ENCODE data around the gene C4B.
"Not testable (repeated sequence)": the region's sequence is repeated elsewhere in the genome, so short reads cannot be mapped to it uniquely, and the experiment has no call there.

The C4B gene

DNA sequence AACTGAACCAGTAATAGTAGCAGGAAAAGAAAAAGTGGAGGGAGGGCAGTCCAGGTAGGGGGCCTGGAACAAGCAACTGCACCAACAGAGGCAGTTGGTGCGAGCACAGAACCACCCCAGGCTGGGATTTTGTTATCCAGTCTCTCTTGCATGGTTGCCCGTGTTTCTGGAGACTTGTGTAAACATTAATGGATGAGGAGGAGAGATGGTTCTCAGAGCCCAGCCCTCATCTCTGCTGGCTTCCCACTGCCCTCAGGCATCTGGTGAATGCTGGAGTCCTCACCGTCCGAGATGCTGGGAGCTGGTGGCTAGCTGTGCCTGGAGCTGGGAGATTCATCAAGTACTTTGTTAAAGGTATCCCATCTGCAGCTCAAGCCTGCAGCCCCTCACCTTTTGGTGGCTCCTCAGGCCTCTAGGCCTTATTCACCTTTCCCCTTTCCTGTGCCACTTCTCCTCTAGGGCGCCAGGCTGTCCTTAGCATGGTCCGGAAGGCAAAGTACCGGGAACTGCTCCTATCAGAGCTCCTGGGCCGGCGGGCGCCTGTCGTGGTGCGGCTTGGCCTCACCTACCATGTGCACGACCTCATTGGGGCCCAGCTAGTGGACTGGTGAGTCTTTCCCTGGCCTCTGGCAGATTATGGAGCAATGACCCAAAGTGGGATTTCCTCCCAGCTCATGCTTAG is 34.3 kb upstream of the C4B start:
- in situ Hi-C loops (cut with MboI; ENCODE audit: low sequenced_read_pairs) = not testable (repeated sequence)

DNA sequence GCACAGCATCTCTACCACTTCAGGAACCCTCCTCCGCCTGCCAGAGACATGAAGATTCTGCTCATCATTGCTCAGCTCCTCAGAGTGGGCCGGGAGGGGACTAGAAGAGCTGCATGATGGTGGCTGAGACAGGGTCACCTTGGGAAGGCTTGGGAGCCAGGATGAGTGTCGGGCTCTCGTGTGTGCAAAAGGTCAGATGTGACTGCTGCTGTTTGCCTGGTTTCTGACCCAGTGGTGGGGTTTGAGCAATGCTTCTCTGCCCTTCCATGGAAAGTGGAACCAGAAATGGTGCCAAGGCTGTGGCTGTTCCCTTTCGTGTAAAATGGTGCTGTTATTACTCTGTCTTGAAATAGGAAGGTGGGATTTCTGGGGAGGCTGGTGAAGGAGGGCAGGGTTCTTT is 33.6 kb upstream of the C4B start:
- in situ Hi-C loops (cut with MboI; ENCODE audit: low sequenced_read_pairs) = not testable (repeated sequence)

DNA sequence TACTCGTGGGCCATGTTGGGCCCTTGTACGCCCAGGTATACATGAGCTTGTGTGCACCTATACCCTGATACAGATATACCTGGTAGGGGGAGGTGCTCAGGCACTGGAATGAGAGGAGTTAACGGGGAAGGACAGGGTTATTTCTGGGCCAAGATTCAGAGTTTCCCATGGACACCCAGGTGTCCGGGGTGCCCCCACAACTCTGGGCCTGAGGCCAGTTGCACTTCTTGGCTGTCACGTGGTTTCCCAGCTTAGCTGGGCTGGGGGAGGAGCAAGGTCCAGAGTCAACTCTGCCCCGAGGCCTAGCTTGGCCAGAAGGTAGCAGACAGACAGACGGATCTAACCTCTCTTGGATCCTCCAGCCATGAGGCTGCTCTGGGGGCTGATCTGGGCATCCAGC is 32.9 kb upstream of the C4B start, which contains the start of gene C4A:
Gene C4A, plus strand, starts transcription at position 314 of the 400 bp plus-strand sequence. Its CDS starts 51 bp downstream, at position 365.
- in situ Hi-C loops (cut with MboI; ENCODE audit: low sequenced_read_pairs) = not testable (repeated sequence)

DNA sequence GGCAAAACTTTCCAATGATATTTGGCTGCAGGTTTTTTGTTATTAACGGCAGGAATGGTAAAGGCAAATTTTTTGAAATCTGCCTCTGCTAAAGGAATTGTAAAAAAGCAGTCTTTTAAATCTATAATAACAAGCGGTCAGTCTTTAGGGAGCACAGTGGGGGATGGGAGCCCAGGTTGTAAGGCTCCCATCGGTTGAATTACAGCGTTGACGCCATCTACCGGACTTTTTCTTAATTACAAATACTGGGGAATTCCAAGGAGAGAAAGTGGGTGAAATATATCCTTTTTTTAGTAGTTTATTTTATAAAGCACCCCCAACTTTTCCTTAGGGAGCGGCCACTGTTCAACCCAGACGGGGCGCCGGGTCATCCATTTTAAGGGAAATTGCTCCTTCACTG is 25.2 kb upstream of the C4B start:
- in situ Hi-C loops (cut with MboI; ENCODE audit: low sequenced_read_pairs) = not testable (repeated sequence)

DNA sequence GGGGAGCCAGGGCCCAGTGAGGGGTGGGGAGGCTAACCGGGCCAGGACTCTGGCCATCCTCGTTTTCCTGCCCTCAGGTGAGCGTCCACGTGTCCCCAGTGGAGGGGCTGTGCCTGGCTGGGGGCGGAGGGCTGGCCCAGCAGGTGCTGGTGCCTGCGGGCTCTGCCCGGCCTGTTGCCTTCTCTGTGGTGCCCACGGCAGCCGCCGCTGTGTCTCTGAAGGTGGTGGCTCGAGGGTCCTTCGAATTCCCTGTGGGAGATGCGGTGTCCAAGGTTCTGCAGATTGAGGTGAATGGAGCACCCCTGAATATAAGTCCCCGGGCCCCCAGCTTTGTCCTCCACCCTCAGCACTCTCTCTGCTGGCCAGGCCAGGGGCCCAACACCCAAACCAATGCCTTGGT is 20.2 kb upstream of the C4B start:
- in situ Hi-C loops (cut with MboI; ENCODE audit: low sequenced_read_pairs) = not testable (repeated sequence)

DNA sequence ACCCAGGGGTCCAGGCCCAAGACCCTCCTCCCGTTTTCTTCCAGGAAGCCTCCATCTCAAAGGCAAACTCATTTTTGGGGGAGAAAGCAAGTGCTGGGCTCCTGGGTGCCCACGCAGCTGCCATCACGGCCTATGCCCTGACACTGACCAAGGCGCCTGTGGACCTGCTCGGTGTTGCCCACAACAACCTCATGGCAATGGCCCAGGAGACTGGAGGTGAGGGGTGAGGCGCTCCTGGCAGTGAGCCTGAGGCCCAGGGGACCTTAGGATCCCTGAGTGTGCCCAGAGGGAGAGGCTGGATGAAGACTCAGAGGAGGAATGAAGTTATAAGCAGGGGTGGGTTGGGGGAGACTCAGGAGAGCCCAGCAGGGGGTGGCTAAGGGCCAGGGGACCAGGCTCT is 18.2 kb upstream of the C4B start:
- in situ Hi-C loops (cut with MboI; ENCODE audit: low sequenced_read_pairs) = not testable (repeated sequence)

DNA sequence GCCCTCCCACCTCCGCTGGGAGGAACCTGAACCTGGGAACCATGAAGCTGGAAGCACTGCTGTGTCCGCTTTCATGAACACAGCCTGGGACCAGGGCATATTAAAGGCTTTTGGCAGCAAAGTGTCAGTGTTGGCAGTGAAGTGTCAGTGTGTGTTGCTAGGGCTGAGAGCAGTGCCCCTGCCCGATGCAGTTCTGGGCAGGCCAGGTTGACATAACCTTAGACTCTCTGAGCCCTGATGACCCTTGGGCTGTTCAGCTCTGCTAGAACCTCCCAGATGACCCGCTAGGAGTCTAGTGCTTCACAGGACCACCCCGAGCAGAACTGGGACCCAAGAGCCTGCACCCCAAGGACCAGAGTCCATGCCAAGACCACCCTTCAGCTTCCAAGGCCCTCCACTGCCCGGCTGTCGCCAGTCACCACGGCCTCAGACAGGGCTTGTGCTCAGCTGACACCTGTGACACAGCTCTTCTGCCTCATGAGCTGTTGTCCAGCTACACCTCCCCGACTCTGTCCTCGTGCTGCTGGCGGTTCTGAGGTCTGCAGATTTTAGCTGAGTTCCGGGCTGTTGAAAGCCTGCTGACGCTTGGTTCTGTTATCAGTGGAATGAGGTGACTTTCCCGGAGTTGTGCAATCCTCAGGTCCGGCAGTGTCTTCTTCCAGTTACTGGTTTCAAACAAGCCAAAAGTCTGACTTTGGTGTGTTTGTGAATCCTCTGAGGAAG is 11.9 kb upstream of the C4B start:
- in situ Hi-C loops (cut with MboI; ENCODE audit: low sequenced_read_pairs) = not testable (repeated sequence)

DNA sequence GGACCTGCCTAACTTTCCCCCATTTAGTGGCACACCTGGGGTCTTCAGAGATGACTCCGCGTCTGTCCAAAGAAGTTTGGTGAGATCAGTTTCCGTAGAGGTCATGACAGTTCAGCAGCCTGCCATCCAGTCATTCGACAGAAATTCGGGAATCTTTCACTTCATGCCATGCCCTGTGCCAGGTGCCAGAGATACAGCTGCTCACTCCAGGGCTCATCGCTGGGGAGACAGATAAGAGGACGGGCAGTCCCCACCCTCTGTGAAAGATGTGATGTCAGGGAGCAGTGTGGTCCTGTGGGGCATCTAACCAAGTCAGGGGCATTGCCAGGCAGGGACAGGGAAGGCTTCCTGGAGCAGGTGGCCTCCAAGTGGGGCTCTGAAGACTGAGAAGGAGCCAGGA is 11.3 kb upstream of the C4B start:
- in situ Hi-C loops (cut with MboI; ENCODE audit: low sequenced_read_pairs) = not testable (repeated sequence)

DNA sequence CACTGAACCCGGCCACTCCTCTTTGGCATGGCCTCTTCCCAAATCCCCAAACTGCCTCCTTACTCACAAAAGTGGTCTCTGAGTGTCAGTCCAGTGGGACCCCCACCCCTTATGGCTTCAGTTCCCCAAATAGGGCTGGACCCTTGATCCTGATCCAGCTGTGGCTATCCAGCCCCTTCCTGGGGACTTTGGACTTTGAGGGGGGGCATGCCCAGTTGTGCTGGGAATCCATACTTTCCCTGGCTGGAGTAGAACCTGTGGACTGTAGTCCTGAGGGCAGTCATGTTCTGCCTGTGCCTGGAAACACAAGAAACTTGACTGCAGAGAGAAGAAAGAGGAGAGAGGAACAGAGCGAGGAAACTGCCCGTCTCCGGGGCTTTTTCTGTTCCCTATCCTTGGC is 10.2 kb upstream of the C4B start:
- in situ Hi-C loops (cut with MboI; ENCODE audit: low sequenced_read_pairs) = not testable (repeated sequence)

DNA sequence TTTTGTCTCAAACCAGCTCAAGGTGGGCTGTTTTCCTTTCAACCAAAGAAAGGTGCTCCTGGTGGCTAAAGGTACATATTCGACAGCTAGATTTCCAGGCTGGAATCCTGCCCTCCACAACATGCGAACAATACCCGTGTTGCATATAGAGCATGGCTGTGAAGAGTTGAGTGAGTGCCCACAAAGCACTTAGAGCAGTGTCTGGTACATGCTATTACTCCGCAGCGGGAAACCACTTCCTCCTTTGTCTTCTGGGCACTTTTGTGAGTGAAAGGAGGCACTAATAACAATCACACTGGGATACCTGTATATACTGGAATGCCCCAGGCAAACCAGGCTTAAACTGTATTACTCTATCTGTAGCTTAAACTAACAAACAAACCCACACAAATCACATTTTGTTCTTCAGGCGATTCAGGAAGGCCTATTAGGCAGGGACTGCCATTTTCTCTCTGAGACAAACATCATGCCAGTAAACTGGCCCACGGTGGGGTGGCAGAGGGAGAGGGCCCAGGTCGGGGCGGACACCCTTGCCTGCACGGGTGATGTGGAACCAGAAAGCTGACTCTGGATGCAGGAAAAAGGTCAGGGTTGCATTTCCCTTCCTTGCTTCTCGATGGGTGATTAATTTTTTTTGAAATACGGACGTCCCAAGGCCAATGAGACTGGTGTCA is 9.6 kb upstream of the C4B start:
- in situ Hi-C loops (cut with MboI; ENCODE audit: low sequenced_read_pairs) = not testable (repeated sequence)

DNA sequence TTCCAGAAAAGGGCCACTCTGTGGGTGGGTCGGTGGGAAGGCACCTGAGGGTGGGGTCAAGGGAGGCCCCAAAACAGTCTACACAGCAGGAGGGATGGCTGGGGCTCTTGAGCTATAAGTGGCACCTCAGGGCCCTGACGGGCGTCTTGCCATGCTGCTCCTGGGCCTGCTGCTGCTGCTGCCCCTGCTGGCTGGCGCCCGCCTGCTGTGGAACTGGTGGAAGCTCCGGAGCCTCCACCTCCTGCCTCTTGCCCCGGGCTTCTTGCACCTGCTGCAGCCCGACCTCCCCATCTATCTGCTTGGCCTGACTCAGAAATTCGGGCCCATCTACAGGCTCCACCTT is 9.1 kb upstream of the C4B start:
- in situ Hi-C loops (cut with MboI; ENCODE audit: low sequenced_read_pairs) = not testable (repeated sequence)

DNA sequence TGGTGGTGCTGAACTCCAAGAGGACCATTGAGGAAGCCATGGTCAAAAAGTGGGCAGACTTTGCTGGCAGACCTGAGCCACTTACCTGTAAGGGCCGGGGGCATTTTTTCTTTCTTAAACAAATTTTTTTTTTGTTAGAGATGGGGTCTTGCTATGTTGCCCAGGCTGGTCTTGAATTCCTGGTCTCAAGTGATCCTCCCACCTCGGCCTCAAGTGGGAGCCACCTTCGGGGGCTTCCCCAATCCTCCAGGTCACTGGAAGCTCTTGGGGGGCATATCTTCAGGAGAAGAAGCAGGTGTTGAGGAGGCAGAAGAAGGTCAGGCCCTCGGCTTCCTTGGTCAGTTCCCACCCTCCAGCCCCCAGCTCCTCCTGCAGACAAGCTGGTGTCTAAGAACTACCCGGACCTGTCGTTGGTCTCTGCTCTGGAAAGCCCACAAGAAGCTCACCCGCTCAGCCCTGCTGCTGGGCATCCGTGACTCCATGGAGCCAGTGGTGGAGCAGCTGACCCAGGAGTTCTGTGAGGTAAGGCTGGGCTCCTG is 8.5 kb upstream of the C4B start:
- in situ Hi-C loops (cut with MboI; ENCODE audit: low sequenced_read_pairs) = not testable (repeated sequence)

DNA sequence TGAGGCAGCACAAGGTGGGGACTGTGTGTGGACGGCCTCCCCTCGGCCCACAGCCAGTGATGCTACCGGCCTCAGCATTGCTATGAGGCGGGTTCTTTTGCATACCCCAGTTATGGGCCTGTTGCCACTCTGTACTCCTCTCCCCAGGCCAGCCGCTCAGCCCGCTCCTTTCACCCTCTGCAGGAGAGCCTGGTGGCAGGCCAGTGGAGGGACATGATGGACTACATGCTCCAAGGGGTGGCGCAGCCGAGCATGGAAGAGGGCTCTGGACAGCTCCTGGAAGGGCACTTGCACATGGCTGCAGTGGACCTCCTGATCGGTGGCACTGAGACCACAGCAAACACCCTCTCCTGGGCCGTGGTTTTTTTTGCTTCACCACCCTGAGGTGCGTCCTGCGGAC is 7.5 kb upstream of the C4B start:
- in situ Hi-C loops (cut with MboI; ENCODE audit: low sequenced_read_pairs) = not testable (repeated sequence)

DNA sequence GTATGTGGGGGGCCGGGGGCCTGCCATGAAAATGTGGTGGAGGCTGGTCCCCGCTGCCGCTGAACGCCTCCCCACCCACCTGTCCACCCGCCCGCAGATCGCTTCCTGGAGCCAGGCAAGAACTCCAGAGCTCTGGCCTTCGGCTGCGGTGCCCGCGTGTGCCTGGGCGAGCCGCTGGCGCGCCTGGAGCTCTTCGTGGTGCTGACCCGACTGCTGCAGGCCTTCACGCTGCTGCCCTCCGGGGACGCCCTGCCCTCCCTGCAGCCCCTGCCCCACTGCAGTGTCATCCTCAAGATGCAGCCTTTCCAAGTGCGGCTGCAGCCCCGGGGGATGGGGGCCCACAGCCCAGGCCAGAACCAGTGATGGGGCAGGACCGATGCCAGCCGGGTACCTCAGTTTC is 6.6 kb upstream of the C4B start:
- in situ Hi-C loops (cut with MboI; ENCODE audit: low sequenced_read_pairs) = not testable (repeated sequence)

DNA sequence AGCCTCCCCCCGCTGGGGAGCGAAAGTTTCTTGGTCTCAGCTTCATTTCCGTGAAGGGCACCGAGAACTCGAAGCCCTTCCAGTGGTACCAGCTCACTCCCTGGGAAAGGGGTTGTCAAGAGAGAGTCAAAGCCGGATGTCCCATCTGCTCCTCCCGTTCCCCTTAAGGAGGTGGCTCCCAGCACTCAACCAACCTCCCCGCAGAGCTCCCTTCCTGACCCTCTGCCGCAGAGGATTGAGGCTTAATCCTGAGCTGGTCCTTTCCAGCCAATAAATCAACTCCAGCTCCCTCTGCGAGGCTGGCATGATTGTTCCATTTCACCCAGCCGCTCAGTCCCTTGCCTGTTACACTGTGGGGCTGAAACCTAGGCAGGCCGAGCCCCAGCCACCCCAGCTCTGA is 6.0 kb upstream of the C4B start:
- in situ Hi-C loops (cut with MboI; ENCODE audit: low sequenced_read_pairs) = not testable (repeated sequence)

DNA sequence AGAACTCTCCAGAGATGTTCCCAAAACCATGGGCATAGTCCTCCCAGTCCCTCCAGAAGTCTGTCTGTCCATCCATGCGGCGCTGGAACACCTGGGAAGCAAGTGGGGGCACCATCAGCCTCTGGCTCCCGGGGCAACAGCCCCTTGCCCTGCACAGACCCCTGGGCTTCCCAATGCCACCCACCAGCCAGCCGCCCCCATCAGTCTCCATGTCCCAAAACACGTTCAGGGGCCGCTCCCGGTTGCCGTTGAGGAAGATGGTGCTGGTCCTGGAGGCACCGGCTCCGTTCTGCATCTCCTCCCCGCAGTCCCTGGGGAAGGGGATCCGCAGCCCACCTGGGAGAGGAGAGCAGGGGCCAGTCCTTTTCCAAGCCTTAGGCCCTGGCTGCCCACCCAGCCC is 5.1 kb upstream of the C4B start:
- in situ Hi-C loops (cut with MboI; ENCODE audit: low sequenced_read_pairs) = not testable (repeated sequence)

DNA sequence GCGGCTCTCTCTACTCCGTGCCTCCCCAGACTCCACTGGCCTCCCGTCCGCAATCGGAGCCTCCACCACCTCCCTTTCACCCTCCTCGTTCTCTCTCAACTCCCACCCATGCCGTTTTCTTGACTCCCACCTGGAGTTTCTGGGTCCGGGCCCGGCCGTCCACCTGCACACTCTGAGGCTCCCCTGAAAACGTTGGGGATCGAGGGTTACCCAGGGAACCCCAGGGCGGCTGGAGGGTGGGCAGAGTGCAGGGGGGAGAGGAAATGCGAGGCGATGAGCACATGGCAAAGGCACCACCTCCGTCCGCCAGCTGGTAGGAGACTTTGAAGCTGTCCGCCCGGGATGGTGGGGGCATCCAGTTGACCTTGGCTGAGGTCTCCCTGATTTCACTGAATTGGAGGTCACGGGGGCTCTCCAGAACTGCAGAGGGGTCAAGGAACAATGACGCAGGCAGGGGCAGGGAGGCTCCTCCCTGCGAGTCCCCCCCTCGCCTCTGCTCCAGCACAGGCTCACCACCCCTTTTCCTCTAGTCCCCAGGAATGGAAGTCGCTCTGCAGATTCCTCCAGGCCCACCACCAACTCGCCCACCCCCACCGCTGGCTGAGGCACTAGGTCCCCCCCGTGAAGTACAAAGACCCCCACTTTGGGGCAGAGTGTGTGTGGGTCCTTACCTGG is 3.6 kb upstream of the C4B start:
- in situ Hi-C loops (cut with MboI; ENCODE audit: low sequenced_read_pairs) = not testable (repeated sequence)

DNA sequence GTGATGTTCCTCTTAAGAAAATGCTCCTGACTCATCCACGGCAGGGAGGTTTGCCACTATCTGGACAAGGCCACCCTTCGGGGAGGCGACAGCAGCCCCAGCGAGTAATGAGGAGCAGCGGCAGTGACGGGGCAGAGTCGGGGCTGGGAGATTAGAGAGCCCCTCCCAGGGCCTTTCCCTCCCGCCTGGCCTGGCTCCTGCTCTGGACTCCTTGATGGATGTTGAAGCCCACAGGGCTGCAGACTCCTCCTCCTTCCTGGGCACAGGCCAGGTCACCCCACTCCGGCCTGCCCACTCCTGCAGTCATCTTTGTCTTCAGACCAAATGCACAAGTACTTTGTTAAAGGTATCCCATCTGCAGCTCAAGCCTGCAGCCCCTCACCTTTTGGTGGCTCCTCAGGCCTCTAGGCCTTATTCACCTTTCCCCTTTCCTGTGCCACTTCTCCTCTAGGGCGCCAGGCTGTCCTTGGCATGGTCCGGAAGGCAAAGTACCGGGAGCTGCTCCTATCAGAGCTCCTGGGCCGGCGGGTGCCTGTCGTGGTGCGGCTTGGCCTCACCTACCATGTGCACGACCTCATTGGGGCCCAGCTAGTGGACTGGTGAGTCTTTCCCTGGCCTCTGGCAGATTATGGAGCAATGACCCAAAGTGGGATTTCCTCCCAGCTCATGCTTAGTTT is 1.5 kb upstream of the C4B start:
- in situ Hi-C loops (cut with MboI; ENCODE audit: low sequenced_read_pairs) = not testable (repeated sequence)

DNA sequence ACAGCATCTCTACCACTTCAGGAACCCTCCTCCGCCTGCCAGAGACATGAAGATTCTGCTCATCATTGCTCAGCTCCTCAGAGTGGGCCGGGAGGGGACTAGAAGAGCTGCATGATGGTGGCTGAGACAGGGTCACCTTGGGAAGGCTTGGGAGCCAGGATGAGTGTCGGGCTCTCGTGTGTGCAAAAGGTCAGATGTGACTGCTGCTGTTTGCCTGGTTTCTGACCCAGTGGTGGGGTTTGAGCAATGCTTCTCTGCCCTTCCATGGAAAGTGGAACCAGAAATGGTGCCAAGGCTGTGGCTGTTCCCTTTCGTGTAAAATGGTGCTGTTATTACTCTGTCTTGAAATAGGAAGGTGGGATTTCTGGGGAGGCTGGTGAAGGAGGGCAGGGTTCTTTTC is 857 bp upstream of the C4B start:
- in situ Hi-C loops (cut with MboI; ENCODE audit: low sequenced_read_pairs) = not testable (repeated sequence)

DNA sequence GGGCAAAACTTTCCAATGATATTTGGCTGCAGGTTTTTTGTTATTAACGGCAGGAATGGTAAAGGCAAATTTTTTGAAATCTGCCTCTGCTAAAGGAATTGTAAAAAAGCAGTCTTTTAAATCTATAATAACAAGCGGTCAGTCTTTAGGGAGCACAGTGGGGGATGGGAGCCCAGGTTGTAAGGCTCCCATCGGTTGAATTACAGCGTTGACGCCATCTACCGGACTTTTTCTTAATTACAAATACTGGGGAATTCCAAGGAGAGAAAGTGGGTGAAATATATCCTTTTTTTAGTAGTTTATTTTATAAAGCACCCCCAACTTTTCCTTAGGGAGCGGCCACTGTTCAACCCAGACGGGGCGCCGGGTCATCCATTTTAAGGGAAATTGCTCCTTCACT is 7.5 kb downstream of the C4B start:
- in situ Hi-C loops (cut with MboI; ENCODE audit: low sequenced_read_pairs) = not testable (repeated sequence)

DNA sequence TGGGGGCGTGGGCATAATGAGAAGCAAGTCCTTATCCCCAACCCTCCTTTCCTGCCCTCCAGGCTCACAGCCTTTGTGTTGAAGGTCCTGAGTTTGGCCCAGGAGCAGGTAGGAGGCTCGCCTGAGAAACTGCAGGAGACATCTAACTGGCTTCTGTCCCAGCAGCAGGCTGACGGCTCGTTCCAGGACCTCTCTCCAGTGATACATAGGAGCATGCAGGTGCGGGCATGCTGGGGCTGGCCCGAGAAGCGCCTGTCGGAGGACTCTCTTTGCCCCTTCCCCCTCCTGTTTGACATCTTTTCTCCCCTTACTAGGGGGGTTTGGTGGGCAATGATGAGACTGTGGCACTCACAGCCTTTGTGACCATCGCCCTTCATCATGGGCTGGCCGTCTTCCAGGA is 14.0 kb downstream of the C4B start:
- in situ Hi-C loops (cut with MboI; ENCODE audit: low sequenced_read_pairs) = not testable (repeated sequence)
